Adipocyte (in vitro differentiated cells): ENCODE results near the gene ADD1.
A peak's percentile ranks its signal among the peaks of the same experiment; 100 is the strongest.
"Not testable (repeated sequence)": the region's sequence is repeated elsewhere in the genome, so short reads cannot be mapped to it uniquely, and the experiment has no call there.

Experiments used
- DNase-seq: peaks from one replicate; pipeline ENCODE4 v3.0.0-alpha.2; 2015; ENCODE audit warnings: low read depth
- H3K27me3 ChIP-seq: replicated peaks from 2 replicates; pipeline ENCODE4 v1.7.0; 2013; ENCODE audit warnings: mild to moderate bottlenecking, low read length, moderate library complexity; ENCODE audit not compliant: control insufficient read depth, insufficient read depth
- H3K36me3 ChIP-seq: 2 replicates; pipeline ENCODE4 v1.7.0; 2013; ENCODE audit warnings: low read length, mild to moderate bottlenecking, moderate library complexity; ENCODE audit not compliant: control insufficient read depth, insufficient read depth, severe bottlenecking
- H3K4me1 ChIP-seq: 2 replicates; pipeline ENCODE4 v1.7.0; 2013; ENCODE audit warnings: mild to moderate bottlenecking, low read length, moderate library complexity; ENCODE audit not compliant: control insufficient read depth, insufficient read depth
- H3K4me3 ChIP-seq: 2 replicates; pipeline ENCODE4 v1.7.0; 2013; ENCODE audit warnings: mild to moderate bottlenecking, low read length, moderate library complexity
- H3K9ac ChIP-seq: 2 replicates; pipeline ENCODE4 v1.7.0; 2013; ENCODE audit warnings: mild to moderate bottlenecking, low read length, moderate library complexity
- H3K9me3 ChIP-seq: 2 replicates; pipeline ENCODE4 v1.7.0; 2013; ENCODE audit warnings: mild to moderate bottlenecking, low read length, moderate library complexity; ENCODE audit not compliant: control insufficient read depth

ADD1 gene

DNA sequence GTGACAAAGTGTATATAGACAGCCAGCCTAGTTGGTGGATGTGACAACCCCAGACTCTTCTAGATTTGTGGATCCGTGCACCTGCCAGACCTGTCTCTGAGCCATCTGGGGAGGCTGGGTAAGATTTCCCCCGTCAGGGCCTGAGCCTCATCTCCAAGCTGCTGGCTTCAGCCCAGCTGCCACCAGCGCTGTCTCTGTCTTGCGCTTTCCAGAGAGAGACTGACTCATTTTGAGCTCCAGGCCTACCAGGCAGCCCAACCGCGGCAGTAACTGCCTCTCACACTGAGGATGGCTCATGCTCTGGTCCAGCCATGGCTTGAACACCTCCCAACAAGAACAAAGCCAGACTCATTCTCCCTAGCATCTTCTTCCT lies 93.1 kb downstream of the ADD1 start:
- no peaks in the 10 kb centered on the region for H3K9me3 ChIP-seq
- H3K4me1 ChIP-seq, result peaks cover 24% of the 10 kb centered on the region
- peak overlapping the region; percentile 8 for H3K4me3 ChIP-seq
- DNase-seq, result no peak
- no peaks in the 10 kb centered on the region for H3K27me3 ChIP-seq
- peak overlapping the region; percentile 23 for H3K9ac ChIP-seq
- peaks cover 52% of the 10 kb centered on the region for H3K36me3 ChIP-seq

DNA sequence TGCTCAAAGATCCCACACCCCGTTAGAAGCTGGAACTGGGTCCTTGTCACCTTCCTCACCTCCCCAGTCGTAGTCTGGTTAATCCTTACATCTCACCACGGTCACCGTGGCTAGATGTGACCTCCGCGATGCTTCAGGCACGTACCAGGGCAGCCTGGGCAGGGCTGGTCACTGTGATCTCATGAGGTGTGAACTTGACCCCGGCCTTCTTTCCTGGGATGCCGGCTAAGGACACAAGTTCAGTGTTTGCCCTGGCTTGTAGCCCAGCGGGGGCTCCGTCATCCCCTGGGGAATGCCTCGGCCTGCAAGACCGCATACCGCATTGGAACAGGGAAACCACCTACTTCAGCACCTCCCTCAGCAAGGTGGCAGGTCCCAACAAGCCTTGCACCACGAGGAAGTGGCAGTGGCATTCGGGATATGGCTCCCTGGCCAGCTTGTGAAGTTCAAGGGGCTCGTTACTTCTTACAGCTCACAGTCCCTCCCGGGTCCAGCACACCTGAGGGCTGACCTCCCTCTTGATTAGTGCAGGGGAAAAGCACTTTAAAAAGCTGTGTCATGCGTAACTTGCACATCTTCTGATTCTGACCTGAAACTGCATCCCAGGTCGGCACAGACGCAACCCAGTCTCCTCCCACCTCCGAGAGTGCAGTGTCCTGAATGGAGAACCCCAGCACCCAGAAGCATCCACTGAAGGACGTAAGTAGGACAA lies 93.7 kb downstream of the ADD1 start:
- Histone ChIP-seq H3K9me3 (no peaks in the 10 kb centered on the region), H3K9ac (peak overlapping the region; percentile 23), H3K27me3 (no peaks in the 10 kb centered on the region), H3K4me3 (no peak overlapping the region), H3K4me1 (peaks cover 24% of the 10 kb centered on the region), H3K36me3 (peaks cover 58% of the 10 kb centered on the region)
- no peak for DNase-seq

DNA sequence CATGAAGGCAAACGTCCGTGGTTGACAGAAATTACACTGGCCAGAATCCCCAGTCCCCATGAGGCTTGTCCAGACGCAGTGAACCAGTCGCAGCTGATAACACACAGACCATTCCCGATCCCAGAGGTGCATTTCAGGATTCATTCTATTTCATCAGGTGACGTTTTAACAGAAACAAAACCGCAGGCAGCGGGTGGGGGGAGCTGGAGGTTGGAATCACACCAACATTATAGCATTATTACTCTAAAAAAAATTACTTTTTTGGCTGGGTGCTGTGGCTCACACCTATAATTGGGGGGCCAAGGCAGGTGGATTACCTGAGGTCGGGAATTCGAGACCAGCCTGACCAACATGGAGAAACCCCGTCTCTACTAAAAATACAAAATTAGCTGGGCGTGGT lies 94.3 kb downstream of the ADD1 start:
- H3K36me3 ChIP-seq, result peaks cover 64% of the 10 kb centered on the region
- H3K27me3 ChIP-seq, result no peaks in the 10 kb centered on the region
- peaks cover 24% of the 10 kb centered on the region for H3K4me1 ChIP-seq
- no peak overlapping the region for H3K4me3 ChIP-seq
- no peaks in the 10 kb centered on the region for H3K9me3 ChIP-seq
- no peak overlapping the region for H3K9ac ChIP-seq
- no peak for DNase-seq

DNA sequence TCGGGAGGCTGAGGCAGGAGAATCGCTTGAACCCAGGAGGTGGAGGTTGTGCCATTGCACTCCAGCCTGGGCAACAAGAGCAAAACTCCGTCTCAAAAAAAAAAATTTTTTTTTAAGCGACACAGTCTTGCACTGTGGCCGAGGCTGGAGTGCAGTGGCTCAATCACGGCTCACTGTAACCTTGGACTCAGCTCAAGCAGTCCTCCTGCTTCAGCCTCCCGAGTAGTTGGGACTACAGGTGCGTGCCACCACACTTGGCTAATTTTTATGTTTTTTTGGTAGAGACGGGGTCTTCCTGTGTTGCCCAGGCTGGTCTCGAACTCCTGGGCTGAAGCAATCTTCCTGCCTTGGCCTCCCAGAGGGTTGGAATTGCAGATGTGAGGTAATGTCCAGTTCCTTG lies 94.8 kb downstream of the ADD1 start:
- H3K9ac ChIP-seq, H3K4me3 ChIP-seq, H3K27me3 ChIP-seq, H3K9me3 ChIP-seq, DNase-seq: not testable (repeated sequence)
- peaks cover 24% of the 10 kb centered on the region for H3K4me1 ChIP-seq
- peaks cover 69% of the 10 kb centered on the region for H3K36me3 ChIP-seq

DNA sequence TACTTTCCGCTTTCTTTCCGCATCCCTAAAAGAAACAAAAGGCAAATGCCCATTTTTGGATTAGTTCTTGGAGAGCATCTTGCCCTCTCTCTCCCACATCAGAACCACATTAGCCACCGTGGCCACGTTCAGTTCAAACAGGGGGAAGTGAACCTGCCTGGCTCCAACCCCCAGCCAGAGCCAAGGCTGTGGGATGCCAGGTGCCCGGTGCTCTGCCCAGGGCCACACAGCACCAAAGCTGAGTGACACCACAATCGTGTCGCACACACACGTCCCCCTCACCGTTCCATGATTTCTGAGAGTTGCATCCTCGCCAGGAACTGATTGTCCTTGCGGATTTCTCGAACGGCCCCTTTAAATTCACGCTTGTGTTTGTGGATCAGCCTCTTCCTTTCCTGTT lies 95.3 kb downstream of the ADD1 start:
- no peak for DNase-seq
- no peak overlapping the region for H3K9ac ChIP-seq
- H3K27me3 ChIP-seq, result no peaks in the 10 kb centered on the region
- peaks cover 74% of the 10 kb centered on the region for H3K36me3 ChIP-seq
- H3K4me1 ChIP-seq, result peaks cover 24% of the 10 kb centered on the region
- no peaks in the 10 kb centered on the region for H3K9me3 ChIP-seq
- H3K4me3 ChIP-seq, result no peak overlapping the region

DNA sequence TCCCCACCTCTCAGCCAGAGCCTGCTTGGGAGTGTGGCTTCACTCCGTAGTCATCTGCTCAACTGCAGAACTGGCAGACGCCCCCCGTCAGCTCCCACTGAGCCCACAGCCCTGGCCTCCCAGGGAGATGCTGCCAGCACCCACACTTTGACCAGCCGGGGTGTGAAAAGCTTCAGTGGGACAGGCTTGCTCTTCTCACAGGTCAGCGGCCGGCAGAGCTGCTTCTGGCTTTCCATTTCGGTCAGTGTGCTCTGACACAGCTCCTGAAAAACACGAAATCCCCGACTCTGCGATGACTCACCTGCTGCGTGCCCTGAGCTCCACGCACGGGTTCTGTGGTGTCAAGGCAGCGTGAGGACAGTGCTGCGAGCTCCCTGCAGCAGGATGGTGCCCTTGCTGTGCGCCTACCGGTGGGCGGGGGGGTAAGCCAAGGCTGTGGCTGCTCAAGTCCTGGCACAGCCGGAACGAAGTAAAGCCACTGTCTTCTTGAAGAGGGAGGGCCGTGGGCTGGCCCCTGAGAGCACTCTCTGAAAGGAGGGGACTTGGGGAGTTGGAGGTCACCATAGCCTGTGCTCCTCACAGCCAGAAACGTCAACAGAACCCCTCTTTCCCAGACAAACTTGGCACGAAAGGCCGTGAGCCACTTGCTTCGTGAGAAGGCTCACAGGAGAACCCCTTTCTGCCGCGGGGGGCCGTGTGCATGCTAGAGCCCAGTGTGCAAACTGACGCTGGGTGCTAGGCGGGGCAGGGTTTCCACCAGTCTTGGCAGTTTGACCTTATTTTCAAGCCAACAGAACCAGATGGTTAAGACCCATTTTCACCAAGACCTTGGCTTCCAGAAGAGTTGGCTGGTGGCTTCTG lies 96.0 kb downstream of the ADD1 start:
- no peaks in the 10 kb centered on the region for H3K9me3 ChIP-seq

DNA sequence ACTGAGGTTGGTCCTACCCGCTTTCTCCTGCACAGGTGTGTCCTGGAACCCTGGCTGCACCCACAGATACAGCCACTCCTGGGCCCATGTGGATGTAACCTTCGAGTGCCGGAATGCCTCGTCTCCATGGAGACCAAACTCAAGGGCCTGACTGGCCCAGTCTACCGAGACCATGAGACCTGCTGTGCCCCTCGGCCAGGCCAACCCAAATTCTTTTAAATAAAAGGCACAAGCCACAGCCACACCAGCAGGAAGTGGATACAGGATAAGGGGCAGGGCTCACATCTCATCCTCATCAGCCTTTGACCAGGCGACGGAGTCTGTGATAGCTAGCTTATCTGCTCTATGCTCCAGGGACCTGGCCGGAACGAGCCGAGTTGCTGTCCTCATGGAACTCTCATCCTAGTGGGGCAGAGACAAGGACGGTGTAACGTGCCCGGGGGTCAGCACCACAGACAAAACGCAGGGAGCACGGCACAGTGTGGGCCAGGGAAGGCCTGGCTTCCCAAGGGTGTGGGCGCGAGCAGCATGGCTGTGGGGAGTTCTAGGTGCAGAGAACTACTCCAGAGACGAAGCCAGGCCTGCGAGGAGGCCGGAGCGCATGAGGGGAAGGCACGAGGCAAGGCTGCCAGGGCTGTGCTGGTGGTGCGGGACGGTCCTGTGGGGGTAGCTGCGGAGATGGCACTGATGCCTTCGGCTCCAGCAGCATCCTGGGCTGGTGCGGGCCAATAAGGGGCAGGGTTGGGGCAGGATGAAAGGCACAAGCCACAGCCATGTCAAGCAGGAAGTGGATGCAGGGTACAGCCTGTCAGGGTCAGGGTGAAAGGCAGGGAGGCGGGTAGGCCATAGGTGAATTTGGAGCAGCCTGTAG lies 96.9 kb downstream of the ADD1 start:
- H3K9ac ChIP-seq, result no peak overlapping the region
- peaks cover 89% of the 10 kb centered on the region for H3K36me3 ChIP-seq
- H3K4me3 ChIP-seq, result no peak overlapping the region
- H3K27me3 ChIP-seq, result no peaks in the 10 kb centered on the region
- peaks cover 22% of the 10 kb centered on the region for H3K4me1 ChIP-seq
- DNase-seq, result no peak
- H3K9me3 ChIP-seq, result no peaks in the 10 kb centered on the region

More for the DNA sequence above, 96.0 kb downstream of the ADD1 start:
- H3K4me3 ChIP-seq, result no peak overlapping the region
- H3K4me1 ChIP-seq, result peaks cover 24% of the 10 kb centered on the region
- no peaks in the 10 kb centered on the region for H3K27me3 ChIP-seq
- DNase-seq, result no peak
- H3K9ac ChIP-seq, result no peak overlapping the region
- H3K36me3 ChIP-seq, result peaks cover 80% of the 10 kb centered on the region

DNA sequence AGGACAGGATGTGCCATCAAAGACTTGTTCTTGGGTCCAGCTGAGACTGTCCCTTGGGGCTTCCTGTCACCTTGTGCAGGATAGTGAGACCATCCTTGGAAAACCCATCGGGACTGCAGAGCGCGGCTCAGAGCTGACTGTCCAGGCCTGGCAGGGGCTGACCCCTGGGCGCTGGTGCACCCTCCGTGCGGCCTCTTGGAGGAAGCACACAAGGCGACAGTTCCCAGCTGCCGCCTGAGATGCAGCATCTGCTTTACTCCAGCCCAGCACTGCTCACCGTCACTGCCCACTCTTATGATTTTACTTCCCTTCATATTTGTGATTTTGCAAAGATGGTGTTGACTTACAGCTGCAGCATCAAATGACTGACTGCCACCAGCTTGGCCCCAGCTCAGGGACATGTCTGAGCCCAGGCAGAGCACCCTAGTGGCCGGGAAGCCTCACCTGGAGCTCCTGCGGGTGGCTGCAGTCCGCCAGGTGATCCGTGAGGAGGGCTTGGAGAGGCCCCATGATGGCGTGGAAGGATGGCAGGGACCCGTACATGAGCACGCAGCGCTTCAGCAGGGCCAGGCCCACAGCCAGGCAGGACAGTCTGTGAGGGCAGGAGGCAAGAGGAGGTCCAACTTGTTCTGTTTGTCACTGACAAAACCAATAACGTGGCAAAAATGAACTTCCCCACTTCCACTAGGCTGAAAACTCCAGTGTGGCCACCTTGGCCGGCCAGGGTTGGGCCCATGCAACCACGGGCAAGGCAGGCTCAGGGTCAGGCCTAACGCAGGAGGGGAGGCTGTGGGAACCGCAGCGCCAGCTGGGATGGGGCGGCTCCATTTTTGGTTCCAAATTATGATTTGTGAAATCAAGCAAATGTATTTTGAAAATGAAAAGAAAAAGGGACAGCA lies 97.7 kb downstream of the ADD1 start:
- Histone ChIP-seq H3K36me3 (peaks cover 95% of the 10 kb centered on the region), H3K4me1 (peaks cover 13% of the 10 kb centered on the region), H3K9ac (no peak overlapping the region), H3K4me3 (no peak overlapping the region), H3K27me3 (no peaks in the 10 kb centered on the region), H3K9me3 (no peaks in the 10 kb centered on the region)
- DNase-seq, result no peak

DNA sequence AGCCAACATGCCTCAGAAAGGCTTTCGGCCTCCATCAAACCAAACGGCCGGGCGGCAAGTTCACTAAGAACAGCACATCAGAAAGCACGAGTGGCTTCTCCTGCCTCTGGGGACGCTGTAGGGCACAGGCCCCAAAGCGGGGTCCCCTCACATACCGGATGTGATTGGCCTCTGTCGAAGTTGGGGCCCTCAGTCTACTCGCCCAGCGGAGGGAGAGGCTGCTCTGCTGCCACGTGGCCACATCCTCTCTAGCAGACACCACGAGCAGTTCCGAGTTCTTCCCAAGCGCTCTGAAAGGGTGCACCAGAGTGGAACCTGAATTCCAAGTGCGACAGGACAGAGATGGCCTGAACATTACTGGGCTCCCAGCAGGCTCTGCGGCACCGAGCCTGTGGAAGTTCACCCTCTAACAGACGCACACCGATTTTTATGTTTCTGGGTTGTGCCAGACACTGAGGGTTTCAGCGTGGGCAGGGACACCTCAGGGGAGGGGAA lies 98.4 kb downstream of the ADD1 start:
- Histone ChIP-seq H3K27me3 (no peaks in the 10 kb centered on the region), H3K4me1 (peaks cover 7% of the 10 kb centered on the region), H3K9ac (no peak overlapping the region), H3K9me3 (no peaks in the 10 kb centered on the region), H3K4me3 (no peak overlapping the region), H3K36me3 (peaks cover 98% of the 10 kb centered on the region)
- DNase-seq, result no peak

DNA sequence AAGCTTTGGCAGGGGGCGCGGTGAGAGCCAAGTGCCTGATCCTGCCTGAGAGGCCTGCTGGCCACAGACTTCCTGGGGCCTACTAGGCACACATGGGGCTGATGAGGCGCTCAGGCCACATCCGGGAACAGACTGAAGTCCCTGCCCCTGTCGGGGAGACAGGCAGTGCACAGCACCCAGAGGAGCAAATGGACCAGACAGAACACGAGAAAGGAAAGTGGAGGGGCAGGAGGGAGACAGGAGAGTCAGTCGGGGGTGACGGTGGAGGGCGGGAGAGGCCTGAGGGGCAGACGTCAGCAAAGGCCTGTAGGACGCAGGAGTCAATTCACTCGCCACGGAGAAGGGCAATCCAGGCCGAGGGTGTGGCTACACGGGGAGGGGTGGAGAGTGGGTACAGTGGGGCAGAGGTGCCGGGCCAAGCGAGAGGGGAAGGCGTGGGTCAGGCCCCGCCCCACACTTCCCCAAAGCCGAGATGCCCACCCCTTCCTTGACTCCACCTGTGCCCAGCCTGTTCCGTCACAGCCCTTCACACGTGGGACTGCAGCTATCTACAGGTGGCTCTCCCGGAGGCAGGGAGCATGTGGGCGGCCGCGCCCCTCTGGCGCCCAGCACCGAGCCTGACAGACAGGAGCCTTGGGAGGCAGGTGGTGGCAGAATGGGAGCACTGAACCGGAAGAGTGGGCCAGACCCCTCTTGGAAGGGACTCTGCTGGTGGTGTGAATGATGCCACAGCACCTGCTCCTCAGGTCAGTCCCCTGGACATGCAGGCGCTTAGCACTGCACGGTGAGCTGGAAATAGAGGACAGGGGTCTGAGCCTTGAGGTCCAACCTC lies 99.1 kb downstream of the ADD1 start:
- Histone ChIP-seq H3K4me3 (no peak overlapping the region), H3K9ac (no peak overlapping the region), H3K36me3 (peaks cover 98% of the 10 kb centered on the region), H3K27me3 (no peaks in the 10 kb centered on the region), H3K4me1 (peaks cover 2% of the 10 kb centered on the region), H3K9me3 (no peaks in the 10 kb centered on the region)
- DNase-seq, result no peak
